Ovary (tissue), 9 donors: Measurements from ENCODE around the gene CDC42. TPM values are rescaled to one million over a fixed set of nuclear protein-coding genes. Genes with fewer than 3 reads are reported as not detected.

ENCODE experiments used
- DNase-seq, 5 donors: peaks; one replicate each; pipeline ENCODE4 v3.0.0-alpha.2; 2019 to 2020
- H3K27ac ChIP-seq, 2 donors: fragments of 200-600 bp; one replicate each; pipeline versions ENCODE4 v1.5.1 to v1.8.0; 2019 to 2022
- H3K27me3 ChIP-seq: fragments of 200-600 bp; one replicate; pipeline ENCODE4 v1.8.0; 2022
- H3K36me3 ChIP-seq: fragments of 200-600 bp; sonication (generic); one replicate; pipeline ENCODE4 v1.5.1; 2019
- H3K4me1 ChIP-seq: one replicate; pipeline ENCODE4 v1.8.1; 2013; ENCODE audit warnings: mild to moderate bottlenecking, moderate library complexity; ENCODE audit not compliant: insufficient read depth
- H3K4me3 ChIP-seq: fragments of 200-600 bp; sonication (generic); one replicate; pipeline ENCODE4 v1.5.1; 2017
- H3K9me3 ChIP-seq, 2 donors: fragments of 200-600 bp in 1 of 2; sonication (generic) in 1 of 2; one replicate each; pipeline versions ENCODE4 v1.5.1 to v1.8.1; 2013 to 2019; ENCODE audit warnings: mild to moderate bottlenecking in 1 of 2, moderate library complexity in 1 of 2
- EP300 ChIP-seq: sonication (generic); formaldehyde crosslinking; IDR thresholded peaks from one replicate; pipeline ENCODE4 v1.6.1; 2017; ENCODE audit warnings: antibody characterized with exemption
- POLR2A ChIP-seq: fragments of 450-650 bp; IDR thresholded peaks from one replicate; pipeline ENCODE4 v1.6.1; 2017; ENCODE audit warnings: antibody characterized with exemption, mild to moderate bottlenecking, moderate library complexity
- WGBS, 3 donors: extraction: QIAGEN DNeasy Blood & Tissue Kit in 1 of 3; methylation state at CpG; one replicate each; pipeline versions ENCODE4 v1.1.5 to v1.1.7; 2013 to 2017; 5-methylcytosine and 5-hydroxymethylcytosine counted together
- intact Hi-C, 4 donors: fragments of 100-400 bp; cut with DNase I; formaldehyde crosslinking; loops; one replicate each; pipeline versions ENCODE4 v1.11.0 to v1.15.1; 2022 to 2023
- polyA plus RNA-seq, 2 donors: library from polyadenylated mRNA; stranded (reverse); fragments of 200-250 nt in 1 of 2; fragments of 350-450 nt in 1 of 2; fragmentation: Illumina TruSeq in 1 of 2; extraction: RNeasy Lipid Tissue Mini Kit (QIAGEN cat#74804) in 1 of 2; gene quantifications; one replicate each; pipeline ENCODE4 v1.2.3, GENCODE V29; 2013 to 2014
- total RNA-seq, 7 donors: library from RNA; depleted of rRNA in 2 of 7; stranded (reverse); fragments of >200 nt in 2 of 7; fragmentation: NEBNext Ultra II Directional in 3 of 7; extraction: Animal tissue kit (Norgen Biotek cat#: 25700) in 3 of 7; gene quantifications; one replicate each; pipeline versions ENCODE4 v1.1.0 to v1.2.4, GENCODE V29; 2016 to 2023
- TF ChIP-seq, protein P1 (sequence below), 3 donors: fragments of 450-650 bp in 2 of 3; fragments of 200-600 bp in 1 of 3; IDR thresholded peaks; one replicate each; pipeline versions ENCODE4 v1.5.1 to v1.8.0; 2016 to 2022; ENCODE audit warnings: antibody characterized with exemption in 3 of 3, mild to moderate bottlenecking in 1 of 3
- donor health status: DM: no; HTN: no; CAD: no; lungs with moderate emphysema.
- donor health status: DM: no; HTN: no; CAD: no.
- donor health status: Bipolar disorder and iron deficiency.
- donor health status: DM: yes; HTN: yes; CAD: no.
- donor health status: DM: no; HTN: no; CAD: no.
- donor health status: DM: yes; HTN: yes; CAD: no.

CDC42 gene
- total and polyA plus RNA-seq, 9 donors = 111 to 238 (median 200) TPM

DNA sequence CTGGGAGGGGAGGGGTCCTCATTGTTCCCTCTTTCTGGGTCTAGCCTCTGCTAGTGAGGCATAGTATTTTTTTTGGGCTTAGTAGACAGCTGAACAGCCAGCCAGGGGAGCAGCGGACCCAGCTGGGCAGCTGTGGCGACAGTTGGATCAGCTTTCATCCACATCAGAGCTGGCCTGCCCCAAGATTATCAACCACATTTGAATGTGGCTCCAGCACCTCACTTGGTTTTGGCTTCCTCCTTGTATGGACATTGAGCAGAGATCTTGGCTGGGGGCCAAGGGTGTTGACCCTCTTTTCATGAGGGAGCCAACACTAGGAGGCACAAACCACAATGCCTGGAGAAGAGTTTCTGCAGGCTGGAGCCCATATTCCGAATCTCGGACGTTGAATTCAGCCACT, 65.3 kb downstream of the CDC42 start:
- 31 to 44% (median 42%) methylated on average over 5 of the region's 5 CpGs for WGBS, 3 donors
- H3K36me3 ChIP-seq = no peaks in the 10 kb centered on the region
- H3K9me3 ChIP-seq = no peaks in the 10 kb centered on the region
- peaks cover 34% of the 10 kb centered on the region for H3K4me1 ChIP-seq
- DNase-seq = peak; percentile 74 to 91 (median 87)
- H3K27ac ChIP-seq = peak overlapping the region in 1 of 2 donors; percentile 42
- TF ChIP-seq POLR2A = no peak
- TF ChIP-seq, protein P1, sequence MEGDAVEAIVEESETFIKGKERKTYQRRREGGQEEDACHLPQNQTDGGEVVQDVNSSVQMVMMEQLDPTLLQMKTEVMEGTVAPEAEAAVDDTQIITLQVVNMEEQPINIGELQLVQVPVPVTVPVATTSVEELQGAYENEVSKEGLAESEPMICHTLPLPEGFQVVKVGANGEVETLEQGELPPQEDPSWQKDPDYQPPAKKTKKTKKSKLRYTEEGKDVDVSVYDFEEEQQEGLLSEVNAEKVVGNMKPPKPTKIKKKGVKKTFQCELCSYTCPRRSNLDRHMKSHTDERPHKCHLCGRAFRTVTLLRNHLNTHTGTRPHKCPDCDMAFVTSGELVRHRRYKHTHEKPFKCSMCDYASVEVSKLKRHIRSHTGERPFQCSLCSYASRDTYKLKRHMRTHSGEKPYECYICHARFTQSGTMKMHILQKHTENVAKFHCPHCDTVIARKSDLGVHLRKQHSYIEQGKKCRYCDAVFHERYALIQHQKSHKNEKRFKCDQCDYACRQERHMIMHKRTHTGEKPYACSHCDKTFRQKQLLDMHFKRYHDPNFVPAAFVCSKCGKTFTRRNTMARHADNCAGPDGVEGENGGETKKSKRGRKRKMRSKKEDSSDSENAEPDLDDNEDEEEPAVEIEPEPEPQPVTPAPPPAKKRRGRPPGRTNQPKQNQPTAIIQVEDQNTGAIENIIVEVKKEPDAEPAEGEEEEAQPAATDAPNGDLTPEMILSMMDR (IDR thresholded peaks at IDR 0.05) = no peak
- no peak for TF ChIP-seq EP300
- intact Hi-C loops = no loop called here
- H3K27me3 ChIP-seq = no peaks in the 10 kb centered on the region
- no peak overlapping the region for H3K4me3 ChIP-seq

DNA sequence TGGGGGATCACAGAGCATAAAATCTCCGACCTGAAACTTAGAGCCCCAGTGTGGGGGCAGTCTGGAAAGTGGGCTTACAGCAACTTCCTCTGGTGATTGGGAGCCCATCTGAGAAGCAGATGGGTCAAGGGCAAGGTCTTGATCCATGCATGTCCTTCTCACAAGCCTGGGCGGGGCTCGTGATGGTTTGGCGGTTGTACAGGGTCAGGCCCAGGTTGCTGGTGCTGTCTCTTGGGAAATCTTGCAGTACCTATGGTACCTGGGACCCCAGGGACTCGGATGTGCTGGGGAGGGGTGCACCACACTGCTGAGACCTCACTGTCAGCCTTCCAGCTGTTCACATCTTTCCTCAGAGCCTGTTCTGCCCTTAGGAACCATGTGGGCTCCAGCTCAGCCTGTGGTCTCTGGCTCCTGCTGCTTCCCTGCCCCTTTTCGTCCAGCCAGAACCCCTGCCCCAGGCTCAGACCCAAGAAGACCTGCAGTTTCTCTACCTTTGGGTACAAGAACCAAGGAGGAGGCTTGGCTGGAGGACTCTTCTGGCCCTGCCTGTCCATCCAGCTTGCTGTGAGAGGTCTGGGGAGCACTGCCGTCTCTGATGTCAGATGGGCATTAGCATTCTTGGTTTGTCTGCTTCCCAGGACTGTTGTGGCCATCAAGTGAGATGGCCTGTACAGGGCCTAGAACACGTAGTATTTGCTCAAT, 65.9 kb downstream of the CDC42 start:
- no peak for TF ChIP-seq EP300
- TF ChIP-seq, protein P1 (IDR thresholded peaks at IDR 0.05) = no peak
- no peak for TF ChIP-seq POLR2A
- Histone ChIP-seq H3K4me3 (no peak overlapping the region), H3K9me3 (no peaks in the 10 kb centered on the region), H3K4me1 (peaks cover 34% of the 10 kb centered on the region), H3K36me3 (no peaks in the 10 kb centered on the region), H3K27ac (no peak overlapping the region), H3K27me3 (no peaks in the 10 kb centered on the region)
- DNase-seq = peak in 1 of 5 donors; percentile 45
- WGBS, 3 donors = 58 to 78% (median 58%) methylated on average over 7 to 8 of the region's 8 CpGs
- intact Hi-C loops = no loop called here

DNA sequence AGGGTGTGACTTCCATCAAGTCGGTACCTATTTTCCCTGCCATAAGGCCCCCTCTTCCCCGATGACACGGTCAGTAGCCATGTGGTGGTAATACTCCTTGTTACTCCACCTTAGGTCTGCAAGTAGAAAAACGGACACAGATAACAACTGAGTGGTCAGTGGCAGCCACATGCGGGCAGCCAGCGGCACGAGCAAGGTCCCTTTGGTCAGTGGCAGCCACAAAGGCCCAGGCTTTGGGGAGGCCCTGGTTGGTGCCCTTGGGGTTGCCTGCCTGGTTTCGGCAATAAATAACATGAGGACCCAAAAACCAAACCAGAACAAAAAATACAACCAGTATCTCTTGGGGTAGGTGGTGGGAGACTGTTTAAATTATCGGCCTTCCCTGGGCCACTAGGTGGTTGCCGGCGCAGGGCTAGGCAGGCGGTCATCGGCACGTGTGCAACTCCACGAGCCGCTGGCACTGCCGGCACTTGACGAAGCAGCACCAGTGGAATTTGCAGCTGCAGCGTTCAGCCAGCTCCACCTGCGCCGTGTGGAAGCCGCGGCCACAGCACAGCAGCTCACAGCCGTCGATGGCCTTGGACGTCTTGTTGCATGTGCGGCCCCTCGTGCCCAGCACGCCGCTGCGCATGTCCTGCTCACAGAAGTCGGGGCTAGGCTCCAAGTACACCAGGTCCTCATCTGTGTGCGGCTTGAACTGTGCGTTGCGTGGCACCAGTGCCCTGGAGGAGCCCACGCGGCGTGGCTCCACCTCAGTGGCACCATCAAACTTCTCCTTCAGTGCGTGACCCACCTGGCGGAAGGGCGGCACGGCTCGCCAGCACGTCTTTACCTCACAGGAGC, 67.3 kb downstream of the CDC42 start:
- WGBS, 3 donors = 88 to 91% (median 89%) methylated on average over 38 to 44 of the region's 44 CpGs
- intact Hi-C loops = no loop called here
- DNase-seq = peak in 2 of 5 donors; percentile 23 to 24

DNA sequence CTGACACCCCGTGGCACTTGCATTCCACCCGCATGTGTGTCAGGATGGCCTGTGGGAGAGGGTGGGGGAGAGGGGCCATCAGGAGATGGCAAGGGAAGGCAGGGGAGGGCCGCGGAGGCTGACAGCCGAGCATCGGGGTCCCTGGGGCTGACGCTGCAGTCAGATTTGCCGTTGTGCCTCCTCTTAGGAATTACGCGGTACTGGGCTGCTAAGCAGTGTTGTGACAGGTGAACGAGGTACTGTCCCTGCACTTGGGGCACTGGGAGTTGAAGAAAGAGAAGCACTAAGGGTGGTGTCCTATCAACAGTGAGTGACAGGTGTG, 67.9 kb downstream of the CDC42 start:
- WGBS, 3 donors = 69 to 78% (median 72%) methylated on average over 11 of the region's 11 CpGs
- DNase-seq = no peak
- H3K4me1 ChIP-seq = peaks cover 17% of the 10 kb centered on the region
- H3K27ac ChIP-seq = no peak overlapping the region
- H3K36me3 ChIP-seq = no peaks in the 10 kb centered on the region
- H3K4me3 ChIP-seq = no peak overlapping the region
- no peak for TF ChIP-seq EP300
- TF ChIP-seq POLR2A = no peak
- TF ChIP-seq, protein P1 (IDR thresholded peaks at IDR 0.05) = no peak
- intact Hi-C loops = no loop called here
- no peaks in the 10 kb centered on the region for H3K27me3 ChIP-seq
- no peaks in the 10 kb centered on the region for H3K9me3 ChIP-seq

More for the DNA sequence above, 67.3 kb downstream of the CDC42 start:
- Histone ChIP-seq H3K4me1 (peaks cover 23% of the 10 kb centered on the region), H3K4me3 (no peak overlapping the region), H3K9me3 (no peaks in the 10 kb centered on the region), H3K36me3 (no peaks in the 10 kb centered on the region), H3K27ac (no peak overlapping the region), H3K27me3 (no peaks in the 10 kb centered on the region)
- no peak for TF ChIP-seq POLR2A
- no peak for TF ChIP-seq EP300
- TF ChIP-seq, protein P1 (IDR thresholded peaks at IDR 0.05) = no peak
